ENCODE results near the gene CRACR2A. TPM values are rescaled to one million over a fixed set of nuclear protein-coding genes. Genes with fewer than 3 reads are reported as not detected.

CRACR2A gene
- total and polyA plus RNA-seq, 9 of the 15 experiments (the other 6 are each of a cell fraction or from before 2014, with no cell fraction given): 2.1 to 15.1 (median 10.4) TPM

DNA sequence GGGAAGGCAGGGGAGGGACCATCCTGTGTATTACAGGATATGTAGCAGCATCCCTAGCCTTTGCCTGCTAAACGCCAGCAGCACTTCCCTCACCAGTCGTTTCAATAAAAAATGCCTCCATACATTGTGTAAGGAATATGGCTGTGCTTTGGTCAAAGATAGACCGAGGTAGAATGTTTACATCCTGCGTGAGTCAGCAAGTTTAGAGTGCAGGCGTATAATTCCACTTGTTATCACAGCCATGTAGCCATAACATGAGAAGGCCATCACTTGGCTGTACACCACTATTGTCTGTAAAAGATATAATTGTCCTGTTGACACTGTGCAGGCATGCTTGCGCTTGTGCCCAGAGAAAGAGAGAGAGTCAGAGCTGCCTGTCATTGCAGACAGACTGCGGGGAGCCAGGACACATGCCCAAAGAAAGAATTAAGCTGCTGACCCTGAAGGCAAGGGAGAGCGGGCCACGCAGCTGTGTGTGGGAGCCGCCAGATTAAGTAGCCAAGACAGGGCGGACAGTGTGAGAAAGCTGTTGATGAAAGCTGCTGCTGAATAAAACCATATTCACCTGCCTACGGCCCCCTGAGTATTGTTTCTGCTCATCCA is 68.4 kb downstream of the CRACR2A start (continued):
- TF ChIP-seq THRA (IDR thresholded peaks at IDR 0.05): no peak
- no peak for TF ChIP-seq NCOA4 (IDR thresholded peaks at IDR 0.05; ENCODE audit: partially characterized antibody)
- no peak for TF ChIP-seq CBX1 (IDR thresholded peaks at IDR 0.05; ENCODE audit: low read depth)
- no peak for TF ChIP-seq MCM5 (IDR thresholded peaks at IDR 0.05; ENCODE audit: low read depth)
- TF ChIP-seq NRF1 (conservative IDR thresholded peaks at IDR 0.05 in 1 of 2, IDR thresholded peaks at IDR 0.05 in 1 of 2): peak in 1 of 2 experiments; percentile 44; a peak in 2 of 4 replicates
- TF ChIP-seq, protein P1, sequence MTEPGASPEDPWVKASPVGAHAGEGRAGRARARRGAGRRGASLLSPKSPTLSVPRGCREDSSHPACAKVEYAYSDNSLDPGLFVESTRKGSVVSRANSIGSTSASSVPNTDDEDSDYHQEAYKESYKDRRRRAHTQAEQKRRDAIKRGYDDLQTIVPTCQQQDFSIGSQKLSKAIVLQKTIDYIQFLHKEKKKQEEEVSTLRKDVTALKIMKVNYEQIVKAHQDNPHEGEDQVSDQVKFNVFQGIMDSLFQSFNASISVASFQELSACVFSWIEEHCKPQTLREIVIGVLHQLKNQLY (CRISPR knock-in tag; conservative IDR thresholded peaks at IDR 0.05): no peak
- TF ChIP-seq ZFP1 (CRISPR knock-in tag; IDR thresholded peaks at IDR 0.05): no peak
- no peak for TF ChIP-seq RBM14 (IDR thresholded peaks at IDR 0.05; ENCODE audit: borderline replicate concordance, insufficient read depth, low read depth, low read length)
- no peak for TF ChIP-seq ZNF274 (IDR thresholded peaks at IDR 0.05; ENCODE audit: borderline replicate concordance, low read depth, low read length)
- TF ChIP-seq ZNF644 (tag; IDR thresholded peaks at IDR 0.05; ENCODE audit: low read depth): peak; percentile 83
- TF ChIP-seq HDAC3 (IDR thresholded peaks at IDR 0.05; ENCODE audit: borderline replicate concordance, partially characterized antibody): peak; percentile 69
- TF ChIP-seq NFRKB (IDR thresholded peaks at IDR 0.05; ENCODE audit: low read depth): no peak
- no peak for TF ChIP-seq HNRNPUL1 (IDR thresholded peaks at IDR 0.05; ENCODE audit: low read length)
- TF ChIP-seq SAP30 (IDR thresholded peaks at IDR 0.05; ENCODE audit: borderline replicate concordance, insufficient read depth, low read depth, low read length, poor library complexity, severe bottlenecking): no peak
- TF ChIP-seq, protein P2, sequence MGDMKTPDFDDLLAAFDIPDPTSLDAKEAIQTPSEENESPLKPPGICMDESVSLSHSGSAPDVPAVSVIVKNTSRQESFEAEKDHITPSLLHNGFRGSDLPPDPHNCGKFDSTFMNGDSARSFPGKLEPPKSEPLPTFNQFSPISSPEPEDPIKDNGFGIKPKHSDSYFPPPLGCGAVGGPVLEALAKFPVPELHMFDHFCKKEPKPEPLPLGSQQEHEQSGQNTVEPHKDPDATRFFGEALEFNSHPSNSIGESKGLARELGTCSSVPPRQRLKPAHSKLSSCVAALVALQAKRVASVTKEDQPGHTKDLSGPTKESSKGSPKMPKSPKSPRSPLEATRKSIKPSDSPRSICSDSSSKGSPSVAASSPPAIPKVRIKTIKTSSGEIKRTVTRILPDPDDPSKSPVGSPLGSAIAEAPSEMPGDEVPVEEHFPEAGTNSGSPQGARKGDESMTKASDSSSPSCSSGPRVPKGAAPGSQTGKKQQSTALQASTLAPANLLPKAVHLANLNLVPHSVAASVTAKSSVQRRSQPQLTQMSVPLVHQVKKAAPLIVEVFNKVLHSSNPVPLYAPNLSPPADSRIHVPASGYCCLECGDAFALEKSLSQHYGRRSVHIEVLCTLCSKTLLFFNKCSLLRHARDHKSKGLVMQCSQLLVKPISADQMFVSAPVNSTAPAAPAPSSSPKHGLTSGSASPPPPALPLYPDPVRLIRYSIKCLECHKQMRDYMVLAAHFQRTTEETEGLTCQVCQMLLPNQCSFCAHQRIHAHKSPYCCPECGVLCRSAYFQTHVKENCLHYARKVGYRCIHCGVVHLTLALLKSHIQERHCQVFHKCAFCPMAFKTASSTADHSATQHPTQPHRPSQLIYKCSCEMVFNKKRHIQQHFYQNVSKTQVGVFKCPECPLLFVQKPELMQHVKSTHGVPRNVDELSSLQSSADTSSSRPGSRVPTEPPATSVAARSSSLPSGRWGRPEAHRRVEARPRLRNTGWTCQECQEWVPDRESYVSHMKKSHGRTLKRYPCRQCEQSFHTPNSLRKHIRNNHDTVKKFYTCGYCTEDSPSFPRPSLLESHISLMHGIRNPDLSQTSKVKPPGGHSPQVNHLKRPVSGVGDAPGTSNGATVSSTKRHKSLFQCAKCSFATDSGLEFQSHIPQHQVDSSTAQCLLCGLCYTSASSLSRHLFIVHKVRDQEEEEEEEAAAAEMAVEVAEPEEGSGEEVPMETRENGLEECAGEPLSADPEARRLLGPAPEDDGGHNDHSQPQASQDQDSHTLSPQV (IDR thresholded peaks at IDR 0.05): peak; percentile 99
- TF ChIP-seq ZNF717 (CRISPR knock-in tag; IDR thresholded peaks at IDR 0.05): no peak
- no peak for TF ChIP-seq ZKSCAN1 (IDR thresholded peaks at IDR 0.05; ENCODE audit: low read depth, low read length)
- no peak for TF ChIP-seq TCF15 (CRISPR knock-in tag; IDR thresholded peaks at IDR 0.05)
- TF ChIP-seq ESRRB (CRISPR knock-in tag; IDR thresholded peaks at IDR 0.05; ENCODE audit: borderline replicate concordance): no peak
- no peak for TF ChIP-seq SETDB1 (IDR thresholded peaks at IDR 0.05; ENCODE audit: low read length)
- no peak for TF ChIP-seq MTA2 (IDR thresholded peaks at IDR 0.05; ENCODE audit: low read depth)
- TF ChIP-seq BDP1 (IDR thresholded peaks at IDR 0.05; ENCODE audit: insufficient read depth, insufficient read length): no peak
- TF ChIP-seq CBX2 (IDR thresholded peaks at IDR 0.05; ENCODE audit: insufficient read depth, low read length, poor library complexity, severe bottlenecking): no peak

Data from K562 (cell line).